PFSK-1 (cell line): ENCODE results near the gene PCDHGC3.

ENCODE experiments used
- POLR2AphosphoS5 ChIP-seq: IDR thresholded peaks from 2 replicates; pipeline ENCODE4 v1.6.1; 2012; ENCODE audit warnings: low read depth, mild to moderate bottlenecking, control low read depth, low read length, moderate library complexity
- SIN3A ChIP-seq: IDR thresholded peaks from 2 replicates; pipeline ENCODE4 v1.6.1; 2012; ENCODE audit warnings: mild to moderate bottlenecking, low read length, moderate library complexity, borderline replicate concordance; ENCODE audit not compliant: insufficient read depth
- TAF1 ChIP-seq: IDR thresholded peaks from 2 replicates; pipeline ENCODE4 v1.6.1; 2012; ENCODE audit warnings: low read length, control low read depth, borderline replicate concordance; ENCODE audit not compliant: insufficient read depth

DNA sequence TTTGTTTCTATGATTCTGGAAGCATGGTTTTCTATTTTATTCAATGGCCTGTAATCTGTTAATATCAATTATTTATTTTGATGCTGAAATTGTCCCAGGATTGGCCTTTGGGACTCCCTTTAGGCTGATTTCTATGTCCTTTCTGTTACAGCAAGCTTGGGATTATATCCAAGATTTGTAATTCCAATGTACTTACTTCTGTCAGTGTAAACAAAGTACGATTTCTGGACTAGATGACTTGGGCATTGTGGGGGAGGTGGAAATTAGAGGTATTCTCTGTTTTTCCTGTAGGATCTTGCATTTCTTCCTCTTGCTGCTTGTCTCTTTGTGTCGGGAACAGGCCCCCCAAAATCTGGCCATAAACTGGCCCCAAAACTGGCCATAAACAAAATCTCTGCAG, 41.8 kb upstream of the PCDHGC3 start:
- TF ChIP-seq TAF1 (no peak), POLR2AphosphoS5 (no peak), SIN3A (no peak)
